Left lung (tissue), 10 donors: Measurements from ENCODE around the gene ASB9. TPM values are rescaled to one million over a fixed set of nuclear protein-coding genes. Genes with fewer than 3 reads are reported as not detected.
"Not testable (repeated sequence)": the region's sequence is repeated elsewhere in the genome, so short reads cannot be mapped to it uniquely, and the experiment has no call there.

ENCODE experiments used
- ATAC-seq: fragments of 200-7000 bp; cut with Tn5 transposase; one replicate; pipeline ENCODE4 v1.9.1; 2020; ENCODE audit warnings: moderate library complexity
- DNase-seq, 4 donors: peaks; one replicate each; pipeline ENCODE4 v3.0.0-alpha.2; 2013 to 2020
- H3K27ac ChIP-seq, 2 donors: fragments of 200-600 bp; sonication (generic) in 1 of 2; one replicate each; pipeline versions ENCODE4 v1.5.0 to v1.8.0; 2020 to 2021
- H3K27me3 ChIP-seq, 2 donors: fragments of 200-600 bp; sonication (generic) in 1 of 2; one replicate each; pipeline versions ENCODE4 v1.5.0 to v1.8.0; 2020 to 2021
- H3K36me3 ChIP-seq, 2 donors: fragments of 200-600 bp; sonication (generic) in 1 of 2; one replicate each; pipeline versions ENCODE4 v1.5.0 to v1.8.0; 2020 to 2021
- H3K4me1 ChIP-seq, 2 donors: fragments of 200-600 bp; one replicate each; pipeline ENCODE4 v1.8.0; 2021
- H3K4me3 ChIP-seq, 2 donors: fragments of 200-600 bp; sonication (generic) in 1 of 2; one replicate each; pipeline versions ENCODE4 v1.5.0 to v1.8.0; 2020 to 2021; ENCODE audit warnings: mild to moderate bottlenecking in 1 of 2
- H3K9me3 ChIP-seq, 2 donors: fragments of 200-600 bp; sonication (generic) in 1 of 2; one replicate each; pipeline versions ENCODE4 v1.5.0 to v1.8.0; 2020 to 2021
- intact Hi-C, 2 donors: fragments of 100-400 bp; cut with DNase I; formaldehyde crosslinking; loops; one replicate each; pipeline versions ENCODE4 v1.11.2 to v1.14.2; 2022
- polyA plus RNA-seq, 6 donors: library from polyadenylated mRNA; unstranded; fragments of 120-200 nt; gene quantifications; one replicate each; pipeline ENCODE4 v1.2.1, GENCODE V29; 2013; ENCODE audit not compliant: insufficient read length in 6 of 6
- total RNA-seq, 2 donors: library from RNA; stranded (reverse); fragmentation: NEBNext Ultra II Directional; extraction: Animal tissue kit (Norgen Biotek cat#: 25700); gene quantifications; one replicate each; pipeline ENCODE4 v1.2.1, GENCODE V29; 2021
- TF ChIP-seq, protein P1 (sequence below), 2 donors: fragments of 200-600 bp; sonication (generic) in 1 of 2; IDR thresholded peaks; one replicate each; pipeline versions ENCODE4 v1.5.0 to v1.8.0; 2021; ENCODE audit warnings: antibody characterized with exemption in 2 of 2
- donor health status: DM: no; HTN: yes; CAD: no.
- donor health status: DM: no; HTN: no; CAD: no.

ASB9 gene
- total and polyA plus RNA-seq, 8 donors, result 2.7 to 12.2 (median 10.2) TPM

DNA sequence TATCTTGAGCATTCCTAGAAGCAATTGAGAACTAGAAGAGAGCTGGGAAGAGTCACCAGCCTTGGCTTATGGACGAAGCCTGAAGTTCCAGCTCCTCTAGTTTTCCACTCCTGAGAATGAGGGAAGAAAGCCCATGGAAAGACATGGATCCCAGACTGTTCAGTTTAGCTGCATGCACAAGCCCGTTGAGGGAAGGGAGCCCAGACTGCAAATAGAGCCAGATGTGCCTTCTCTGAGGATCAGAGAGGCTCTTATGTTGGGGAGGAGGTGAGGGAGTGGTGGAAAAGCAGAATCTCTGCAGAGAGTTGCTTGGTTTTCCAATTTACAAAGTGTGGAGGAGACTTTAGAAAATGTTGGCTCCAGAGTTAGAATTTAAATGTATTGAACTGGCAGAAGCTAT is 69.0 kb downstream of the ASB9 start:
- no peak for DNase-seq
- Histone ChIP-seq H3K9me3 (no peaks in the 10 kb centered on the region), H3K27me3 (peaks cover 0 to 5% of the 10 kb centered on the region in 2 donors), H3K36me3 (no peaks in the 10 kb centered on the region), H3K4me3 (no peak overlapping the region), H3K27ac (no peak overlapping the region), H3K4me1 (no peaks in the 10 kb centered on the region)
- intact Hi-C loops, result no loop called here
- ATAC-seq, result no peak
- TF ChIP-seq, protein P1, sequence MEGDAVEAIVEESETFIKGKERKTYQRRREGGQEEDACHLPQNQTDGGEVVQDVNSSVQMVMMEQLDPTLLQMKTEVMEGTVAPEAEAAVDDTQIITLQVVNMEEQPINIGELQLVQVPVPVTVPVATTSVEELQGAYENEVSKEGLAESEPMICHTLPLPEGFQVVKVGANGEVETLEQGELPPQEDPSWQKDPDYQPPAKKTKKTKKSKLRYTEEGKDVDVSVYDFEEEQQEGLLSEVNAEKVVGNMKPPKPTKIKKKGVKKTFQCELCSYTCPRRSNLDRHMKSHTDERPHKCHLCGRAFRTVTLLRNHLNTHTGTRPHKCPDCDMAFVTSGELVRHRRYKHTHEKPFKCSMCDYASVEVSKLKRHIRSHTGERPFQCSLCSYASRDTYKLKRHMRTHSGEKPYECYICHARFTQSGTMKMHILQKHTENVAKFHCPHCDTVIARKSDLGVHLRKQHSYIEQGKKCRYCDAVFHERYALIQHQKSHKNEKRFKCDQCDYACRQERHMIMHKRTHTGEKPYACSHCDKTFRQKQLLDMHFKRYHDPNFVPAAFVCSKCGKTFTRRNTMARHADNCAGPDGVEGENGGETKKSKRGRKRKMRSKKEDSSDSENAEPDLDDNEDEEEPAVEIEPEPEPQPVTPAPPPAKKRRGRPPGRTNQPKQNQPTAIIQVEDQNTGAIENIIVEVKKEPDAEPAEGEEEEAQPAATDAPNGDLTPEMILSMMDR (IDR thresholded peaks at IDR 0.05), result no peak

DNA sequence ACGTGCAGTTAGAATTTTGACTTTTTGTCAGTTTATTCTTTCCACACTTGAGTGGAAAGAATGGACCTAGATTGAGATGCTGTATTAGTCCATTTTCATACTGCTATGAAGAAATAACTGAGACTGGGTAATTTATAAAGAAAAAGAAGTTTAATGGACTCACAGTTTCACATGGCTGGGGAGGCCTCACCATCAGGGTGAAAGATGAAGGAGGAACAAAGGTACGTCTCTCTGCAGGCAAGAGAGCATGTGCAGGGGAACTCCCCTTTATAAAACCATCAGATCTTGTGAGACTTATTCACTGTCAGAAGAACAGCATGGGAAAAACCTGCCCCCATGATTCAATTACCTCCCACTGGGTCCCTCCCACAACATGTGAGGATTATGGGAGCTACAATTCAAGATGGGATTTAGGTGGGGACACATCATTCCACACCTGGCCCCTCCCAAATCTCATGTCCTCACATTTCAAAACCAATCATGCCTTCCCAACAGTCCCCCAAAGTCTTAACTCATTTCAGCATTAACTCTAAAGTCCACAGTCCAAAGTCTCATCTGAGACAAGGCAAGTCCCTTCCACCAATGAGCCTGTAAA is 71.2 kb downstream of the ASB9 start:
- intact Hi-C loops, H3K27ac ChIP-seq, H3K4me1 ChIP-seq, H3K4me3 ChIP-seq, H3K36me3 ChIP-seq, ATAC-seq, H3K27me3 ChIP-seq, H3K9me3 ChIP-seq, DNase-seq: not testable (repeated sequence)

DNA sequence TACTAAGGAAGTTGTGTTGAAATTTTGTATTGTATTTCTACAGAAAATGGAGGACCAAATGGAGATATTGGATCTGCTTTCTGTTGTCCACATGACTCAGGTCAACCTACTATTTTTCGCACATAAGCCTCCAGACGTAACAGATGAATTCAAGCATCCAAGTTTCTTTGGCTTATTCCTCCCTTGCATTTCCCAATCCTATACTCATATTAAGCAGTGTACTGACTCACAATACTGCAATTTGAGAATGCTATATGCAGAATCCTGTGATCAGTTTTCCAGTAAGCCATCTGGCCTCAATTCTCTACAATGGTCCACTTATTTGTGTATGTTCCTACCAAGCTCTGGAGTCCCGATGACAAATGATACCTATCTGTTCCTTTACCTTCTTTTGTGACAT is 75.7 kb downstream of the ASB9 start:
- no peak for ATAC-seq
- H3K4me3 ChIP-seq, result no peak overlapping the region
- H3K9me3 ChIP-seq, result no peaks in the 10 kb centered on the region
- no peak for DNase-seq
- no peak overlapping the region for H3K27ac ChIP-seq
- peaks cover 0 to 5% of the 10 kb centered on the region in 2 donors for H3K27me3 ChIP-seq
- intact Hi-C loops, result no loop called here
- no peaks in the 10 kb centered on the region for H3K4me1 ChIP-seq
- TF ChIP-seq, protein P1 (IDR thresholded peaks at IDR 0.05), result no peak
- H3K36me3 ChIP-seq, result no peaks in the 10 kb centered on the region

Other genes starting within 250 kb of the ASB9 start
- gene ASB11, start 45.6 kb upstream of the ASB9 start, total RNA-seq, result under 1 TPM; 0.13 to 0.17 TPM
- under 1 TPM; 0.17 to 0.44 (median 0.30) TPM for gene ASB11, start 45.6 kb upstream of the ASB9 start, polyA plus RNA-seq
- 100 to 1,000 TPM in 1 of 2 donors, 10 to 100 TPM in 1; 26.5 to 103 TPM for gene PIGA, start 65.4 kb upstream of the ASB9 start, total RNA-seq
- gene PIGA, start 65.4 kb upstream of the ASB9 start, polyA plus RNA-seq, result 10 to 100 TPM; 21.8 to 29.1 (median 22.9) TPM
- 10 to 100 TPM in 1 of 2 donors, 1 to 10 TPM in 1; 6.2 to 20.1 TPM for gene VEGFD, start 114.3 kb upstream of the ASB9 start, total RNA-seq
- 10 to 100 TPM; 39.9 to 68.4 (median 51.2) TPM for gene VEGFD, start 114.3 kb upstream of the ASB9 start, polyA plus RNA-seq
- 10 to 100 TPM; 16.5 to 32.7 TPM for gene PIR, start 223.2 kb upstream of the ASB9 start, total RNA-seq
- gene PIR, start 223.2 kb upstream of the ASB9 start, polyA plus RNA-seq, result 10 to 100 TPM in 3 of 6 donors, 1 to 10 TPM in 3; 8.0 to 12.0 (median 9.5) TPM
- 1 to 10 TPM; 2.6 to 3.8 TPM for gene BMX, start 230.7 kb upstream of the ASB9 start, total RNA-seq
- 1 to 10 TPM; 1.5 to 5.8 (median 2.3) TPM for gene BMX, start 230.7 kb upstream of the ASB9 start, polyA plus RNA-seq